Measurements from ENCODE around the gene SLC27A4.

Gene SLC27A4

DNA sequence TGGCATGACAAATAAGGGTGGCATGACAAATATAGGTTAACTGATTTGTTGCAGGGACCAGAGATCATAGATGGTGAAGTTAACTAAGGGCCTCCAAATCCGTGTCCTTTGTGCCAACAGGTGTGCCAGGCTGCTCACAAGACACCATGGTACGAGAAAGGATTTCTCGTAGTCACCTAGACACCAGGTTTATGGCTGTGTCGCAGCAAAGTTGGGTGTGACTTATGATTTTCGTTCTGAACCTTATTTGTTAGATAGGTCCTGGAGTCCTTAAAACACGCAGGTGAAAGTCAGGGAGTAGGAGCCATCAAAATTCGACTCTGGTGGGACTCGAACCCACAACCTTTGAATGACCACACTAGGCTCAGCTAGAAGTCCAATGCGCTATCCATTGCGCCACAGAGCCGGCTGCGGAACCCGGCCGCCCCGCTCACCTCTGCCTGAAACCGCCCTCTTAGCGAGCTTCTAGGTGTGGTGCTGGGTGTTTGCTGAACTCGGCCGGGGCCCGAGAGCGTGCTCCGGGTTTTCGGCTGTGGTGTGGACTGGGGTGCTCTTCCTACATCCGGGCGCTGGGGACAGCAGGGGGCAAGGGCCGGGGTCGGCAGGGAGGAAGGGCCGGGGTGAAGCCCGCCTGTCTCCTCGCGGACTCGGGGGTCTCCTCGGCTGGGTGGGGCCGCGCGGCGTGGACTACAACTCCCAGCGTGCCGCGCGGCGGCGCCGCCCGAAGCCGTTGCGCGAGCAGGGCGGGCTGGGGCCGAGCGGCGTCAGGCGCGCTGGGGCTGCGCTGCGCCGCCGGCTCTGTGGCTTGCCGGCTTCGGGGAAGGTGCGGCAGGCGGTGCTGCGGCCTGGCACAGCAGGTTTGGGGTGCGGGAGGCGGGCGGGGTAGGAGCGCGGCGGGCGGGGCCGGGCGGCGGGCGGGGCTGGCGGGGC, at the start of gene SLC27A4:
Gene SLC27A4, plus strand, starts transcription at position 767 of the 930 bp plus-strand sequence. CDS start 2,606 bp downstream, outside the sequence.
- peak; percentile 74 for DNase-seq (ENCODE audit: low spot score)

DNA sequence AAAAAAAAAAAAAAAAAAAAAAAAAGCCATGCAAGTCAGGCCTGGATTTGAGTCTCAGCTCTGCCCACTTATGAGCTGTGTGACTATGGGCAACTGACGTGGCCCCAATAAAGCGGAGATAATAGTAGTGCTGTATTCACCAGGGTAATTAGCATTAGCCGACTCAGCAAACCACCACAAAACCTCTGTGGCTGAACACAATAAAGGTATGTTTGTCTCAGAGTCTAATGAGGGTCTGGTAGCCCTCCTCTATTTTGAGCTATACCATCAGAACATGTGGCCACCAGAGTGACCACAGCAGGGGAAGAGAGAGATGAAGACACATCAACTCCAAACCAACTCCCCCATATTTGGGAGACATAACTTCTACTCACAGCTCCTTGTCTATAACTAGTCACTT, 48.3 kb upstream of the SLC27A4 start:
- DNase-seq (ENCODE audit: low spot score) = no peak

DNA sequence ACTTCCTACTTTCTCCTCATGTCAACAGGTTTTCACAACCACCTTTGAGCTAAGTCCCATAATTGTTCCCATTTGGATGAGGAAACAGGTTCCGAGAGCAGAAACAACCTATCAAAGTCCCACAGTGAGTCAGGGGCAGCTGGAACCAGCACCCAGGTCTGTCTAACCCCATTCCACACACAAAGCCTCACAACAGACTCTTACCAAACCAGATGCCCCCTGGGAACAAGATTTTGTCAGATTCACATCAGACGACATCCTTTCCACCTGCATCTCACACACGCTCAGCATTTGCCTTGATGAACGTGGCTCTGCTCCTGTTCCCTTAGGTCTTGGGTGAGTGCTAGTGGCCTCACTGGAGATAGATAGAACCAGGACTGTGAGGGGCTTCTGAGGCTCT, 47.2 kb upstream of the SLC27A4 start:
- DNase-seq (ENCODE audit: low spot score) = no peak

DNA sequence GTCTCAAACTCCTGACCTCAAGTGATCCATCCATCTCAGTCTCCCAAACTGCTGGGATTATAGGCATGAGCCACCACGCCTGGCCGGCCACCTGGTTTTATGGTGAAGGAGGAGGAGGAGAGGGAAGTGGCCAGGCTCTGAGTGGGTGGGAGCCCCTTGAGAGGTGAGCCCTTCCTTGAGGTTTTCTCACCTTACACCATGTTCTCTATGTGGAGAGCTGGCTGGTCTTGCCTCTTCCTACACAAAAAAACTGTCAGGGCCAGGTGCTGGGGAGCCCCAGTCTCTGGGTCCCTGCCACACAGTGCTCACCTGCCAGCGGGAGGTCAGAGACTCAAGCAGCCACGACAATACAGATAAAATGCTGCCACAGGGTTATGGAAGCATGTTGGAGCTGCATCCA, 46.2 kb upstream of the SLC27A4 start:
- no peak for DNase-seq (ENCODE audit: low spot score)

DNA sequence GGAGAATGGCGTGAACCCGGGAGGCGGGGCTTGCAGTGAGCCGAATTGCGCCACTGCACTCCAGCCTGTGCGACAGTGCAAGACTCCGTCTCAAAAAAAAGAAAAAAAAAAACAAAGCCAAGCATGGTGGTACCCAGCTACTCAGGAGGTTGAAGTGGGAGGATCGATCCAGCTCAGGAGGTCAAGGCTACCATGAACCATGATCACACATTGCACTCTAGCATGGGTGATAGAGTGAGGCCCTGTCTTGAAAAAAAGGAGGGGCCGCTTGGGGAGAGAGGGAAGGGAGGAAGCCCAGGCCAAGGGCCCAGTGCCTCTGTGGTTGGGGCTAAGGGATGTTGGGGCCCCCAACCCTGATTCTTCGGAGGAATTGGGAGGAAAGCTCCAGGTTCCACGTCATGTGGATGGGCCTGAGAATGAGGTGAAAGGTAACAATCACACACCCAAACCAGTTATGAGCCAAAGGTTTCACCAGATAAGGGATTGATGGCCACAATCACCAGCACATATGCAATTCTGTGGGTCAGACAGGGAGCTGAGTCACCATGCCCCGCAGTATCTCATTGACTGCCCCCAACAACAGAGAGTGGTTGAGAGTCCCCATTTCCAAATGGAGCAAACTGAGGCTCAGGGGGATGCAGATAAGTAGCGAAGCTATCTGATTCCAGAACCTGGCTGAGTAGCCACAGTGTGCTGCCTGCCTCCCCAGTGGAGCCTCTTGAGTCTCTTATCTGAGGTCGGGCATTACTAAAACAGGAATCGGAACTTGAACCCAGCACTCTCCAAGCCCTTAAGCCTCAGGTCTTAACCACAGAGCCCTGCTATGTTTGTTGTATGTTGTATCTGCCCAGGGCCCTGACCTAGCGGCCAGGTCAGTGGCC, 43.7 kb upstream of the SLC27A4 start:
- no peak for DNase-seq (ENCODE audit: low spot score)

DNA sequence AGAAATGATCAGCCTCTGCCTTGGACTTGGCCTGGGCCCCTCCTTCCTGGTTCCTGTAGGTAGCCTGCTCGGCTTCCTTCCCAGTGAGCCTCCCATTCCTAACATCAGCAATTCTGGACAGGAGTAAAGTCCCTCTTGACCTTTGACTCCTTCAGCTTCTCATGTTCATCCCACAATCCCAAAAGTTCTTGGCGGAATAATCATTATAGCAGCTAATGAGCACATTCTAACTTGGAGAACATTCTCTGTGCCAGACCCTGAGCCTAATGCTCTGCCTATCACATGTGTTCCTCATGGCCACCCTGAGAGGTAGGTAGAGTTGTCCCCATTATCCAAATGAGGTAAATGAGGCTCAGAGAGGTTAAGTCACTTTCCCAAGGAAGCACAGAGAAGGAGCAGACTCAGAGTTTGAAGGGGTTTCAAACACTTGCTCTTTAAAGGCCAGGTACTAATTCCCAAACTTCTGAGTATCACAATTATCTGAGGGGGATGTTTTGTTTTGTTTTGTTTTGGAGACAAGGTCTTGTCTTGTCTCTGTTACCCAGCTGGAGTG, 43.0 kb upstream of the SLC27A4 start:
- DNase-seq (ENCODE audit: low spot score) = no peak

DNA sequence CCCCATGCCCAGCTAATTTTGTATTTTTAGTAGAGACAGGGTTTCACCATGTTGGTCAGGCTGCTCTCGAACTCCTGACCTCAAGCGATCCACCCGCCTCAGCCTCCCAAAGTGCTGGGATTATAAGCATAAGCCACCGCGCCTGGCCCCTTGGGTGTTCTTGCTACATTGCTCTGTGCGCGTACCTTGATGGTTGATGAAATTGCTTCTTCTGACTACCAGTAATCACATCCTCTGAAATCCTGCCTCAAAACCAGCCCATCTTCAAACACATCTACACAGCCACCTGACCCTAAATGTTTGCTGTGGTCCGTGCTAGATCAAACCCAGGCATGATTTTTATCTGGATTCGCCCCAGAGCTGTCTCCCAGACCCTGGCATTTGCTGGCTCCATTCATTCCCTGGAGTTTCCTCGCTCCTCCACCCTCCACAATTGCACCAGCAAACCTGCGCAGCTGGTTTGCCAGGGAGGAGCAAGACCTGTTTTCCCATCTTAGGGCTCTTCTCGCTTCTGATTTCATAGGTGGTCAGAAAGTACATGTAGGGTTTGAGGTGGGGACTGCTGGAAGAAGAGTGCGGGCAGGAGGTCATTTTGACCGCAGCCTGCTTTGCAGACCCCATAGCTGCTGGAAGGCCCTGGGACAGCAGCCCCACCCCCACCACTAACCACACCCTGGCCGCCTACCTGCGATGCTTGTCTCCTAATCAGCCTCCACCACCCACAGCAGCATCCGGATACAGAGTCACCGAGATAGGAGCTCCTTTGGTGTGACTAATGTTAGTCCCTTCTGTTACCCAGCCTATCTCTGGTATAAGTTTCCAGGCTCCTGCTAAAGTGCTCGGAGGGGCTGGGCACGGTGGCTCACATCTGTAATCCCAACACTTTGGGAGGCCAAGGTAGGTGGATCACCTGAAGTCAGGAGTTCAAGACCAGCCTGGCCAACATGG, 41.5 kb upstream of the SLC27A4 start:
- DNase-seq (ENCODE audit: low spot score) = no peak

DNA sequence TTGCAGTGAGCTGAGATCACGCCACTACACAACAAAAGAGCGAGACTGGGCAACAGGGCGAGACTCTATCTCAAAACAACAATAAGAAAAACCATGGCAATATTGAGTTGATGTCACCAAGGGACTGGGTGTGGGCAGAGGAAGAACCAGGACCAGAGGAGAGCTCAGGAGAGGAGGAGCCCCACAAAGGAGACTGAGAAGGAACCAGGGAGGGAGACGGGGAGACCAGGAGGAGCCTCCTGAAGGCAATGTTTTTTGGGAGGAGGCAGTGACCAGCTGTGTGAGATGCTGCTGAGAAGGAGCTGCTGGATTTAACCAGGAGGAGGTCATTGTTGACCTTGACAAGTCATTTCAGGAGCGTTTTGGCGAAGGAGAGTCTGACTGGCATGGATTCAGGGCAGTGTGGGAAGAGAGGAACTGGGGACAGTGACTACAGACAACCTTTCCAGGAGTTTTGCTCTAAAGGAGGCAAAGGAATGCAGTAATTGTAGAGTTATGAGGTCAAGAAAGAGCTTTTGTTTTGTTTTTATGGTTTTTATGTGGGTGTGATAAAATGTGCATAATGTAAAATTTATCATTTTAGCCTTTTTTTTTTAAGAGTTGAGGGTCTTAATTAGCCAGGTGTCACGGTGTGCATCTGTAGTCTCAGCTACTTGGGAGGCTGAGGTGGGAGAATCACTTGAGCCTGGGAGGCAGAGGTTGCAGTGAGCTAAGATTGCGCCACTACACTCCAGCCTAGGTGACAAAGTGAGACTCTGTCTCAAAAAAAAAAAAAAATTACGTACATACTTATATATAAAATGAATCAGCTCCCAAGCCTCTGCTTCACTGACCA, 36.0 kb upstream of the SLC27A4 start:
- no peak for DNase-seq (ENCODE audit: low spot score)

DNA sequence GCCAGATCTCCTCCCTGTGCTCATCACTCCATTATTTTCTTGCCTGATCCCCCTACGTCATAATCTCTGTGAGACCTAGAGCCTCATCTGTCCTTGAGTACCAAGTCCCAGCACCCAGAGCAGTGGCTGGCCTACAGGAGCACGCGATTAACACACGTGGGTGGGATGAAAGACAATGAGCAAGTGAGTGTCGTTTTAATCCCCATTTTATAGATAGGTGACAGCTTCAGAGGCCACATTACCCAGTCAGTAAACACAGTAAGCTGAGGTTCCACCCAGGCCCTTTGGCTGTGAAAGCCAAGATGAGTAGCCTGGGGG, 35.4 kb upstream of the SLC27A4 start:
- DNase-seq (ENCODE audit: low spot score) = no peak

DNA sequence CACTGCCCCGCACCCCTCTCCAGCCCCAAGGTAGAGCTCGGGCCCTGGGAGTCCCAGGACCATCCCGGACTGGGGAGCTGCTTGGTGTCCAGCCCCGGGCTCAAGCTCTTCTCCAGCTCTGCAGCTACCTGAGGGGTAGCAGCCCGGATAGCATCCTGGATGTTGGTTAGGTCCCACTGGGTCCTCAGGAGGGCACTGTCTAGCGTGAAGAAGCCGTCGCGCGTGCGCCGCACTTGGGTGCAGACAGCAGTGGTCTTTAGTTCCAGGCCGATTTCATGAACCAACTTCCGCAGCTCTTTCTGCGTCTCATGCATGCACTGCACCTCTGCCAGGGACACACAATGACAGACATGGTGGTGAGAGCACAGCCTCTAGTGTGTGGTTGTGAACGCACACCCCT, 30.8 kb upstream of the SLC27A4 start:
- DNase-seq (ENCODE audit: low spot score) = no peak

DNA sequence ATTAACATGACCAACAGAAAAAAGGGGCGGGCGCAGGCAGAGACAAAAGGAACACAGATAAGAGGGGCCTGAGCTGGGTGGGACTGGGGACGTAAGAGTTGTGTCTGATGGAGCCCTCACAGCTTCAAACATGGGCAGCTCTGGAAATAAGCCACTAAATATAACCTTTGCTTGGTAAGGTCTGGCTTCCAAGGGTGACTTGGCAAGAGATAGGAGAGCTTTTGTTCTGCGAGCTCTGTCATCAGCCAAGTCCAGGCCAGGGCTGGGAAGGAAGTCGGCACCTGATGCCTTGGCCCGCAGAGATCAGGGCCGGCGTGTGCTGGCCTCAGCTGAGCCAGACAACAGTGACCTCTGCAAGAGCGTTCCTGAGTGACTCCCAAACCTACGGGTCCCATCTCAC, 29.9 kb upstream of the SLC27A4 start:
- DNase-seq (ENCODE audit: low spot score) = no peak

DNA sequence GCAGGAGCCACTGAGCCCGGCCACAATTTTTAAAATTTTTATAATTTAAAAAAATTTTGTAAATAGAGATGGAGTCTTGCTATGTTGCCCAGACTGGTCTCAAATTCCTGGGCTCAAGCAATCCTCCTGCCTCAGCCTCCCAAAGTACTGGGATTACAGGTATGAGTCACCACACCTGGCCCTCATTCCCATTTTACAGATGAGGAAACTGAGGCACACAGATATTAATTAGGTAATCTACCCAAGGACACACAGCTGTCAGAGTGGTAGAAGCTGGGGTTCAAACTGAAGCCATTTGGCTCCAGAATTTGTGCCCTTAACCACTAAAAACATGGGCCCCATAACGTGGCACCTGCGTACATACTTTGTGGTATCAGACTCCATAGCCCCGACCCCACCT, 25.6 kb upstream of the SLC27A4 start:
- no peak for DNase-seq (ENCODE audit: low spot score)

DNA sequence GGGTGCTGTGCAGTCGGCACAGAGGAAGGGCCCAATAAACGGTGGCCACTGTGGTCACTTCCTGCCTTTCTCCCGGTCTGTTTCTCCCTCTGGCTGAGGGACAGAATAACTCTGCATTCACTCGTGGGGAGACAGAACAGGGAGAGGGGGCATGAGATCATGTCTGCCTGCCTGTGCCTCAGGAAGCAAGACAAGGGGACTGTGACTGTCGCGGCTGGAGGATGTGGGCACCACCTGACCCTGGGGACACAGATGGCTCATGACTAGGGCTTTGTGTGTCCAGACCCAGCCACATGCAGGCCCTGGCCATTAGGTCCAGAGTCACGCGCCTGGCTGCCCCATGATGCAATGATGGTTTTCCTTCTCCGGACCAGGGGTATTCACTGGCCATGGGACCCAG, 23.9 kb upstream of the SLC27A4 start:
- peak; percentile 71 for DNase-seq (ENCODE audit: low spot score)

DNA sequence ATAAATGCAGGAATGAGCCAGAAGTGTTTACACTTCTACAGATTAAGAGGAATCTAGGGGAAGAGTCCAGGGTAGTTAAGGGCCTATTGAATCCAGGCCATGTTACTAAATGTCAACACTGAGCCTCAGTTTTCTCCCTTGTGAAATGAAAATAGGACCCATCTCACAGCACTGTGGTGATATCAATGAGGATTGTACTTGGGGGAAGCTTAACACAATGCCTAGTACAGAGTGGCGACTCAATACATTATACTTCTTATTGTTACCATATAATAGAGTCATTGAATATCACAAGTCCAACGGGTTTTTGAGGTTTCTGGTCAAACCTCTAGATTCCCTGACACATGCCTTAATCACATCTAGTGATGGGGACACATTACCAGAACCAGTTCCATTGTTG, 22.7 kb upstream of the SLC27A4 start:
- DNase-seq (ENCODE audit: low spot score) = no peak

DNA sequence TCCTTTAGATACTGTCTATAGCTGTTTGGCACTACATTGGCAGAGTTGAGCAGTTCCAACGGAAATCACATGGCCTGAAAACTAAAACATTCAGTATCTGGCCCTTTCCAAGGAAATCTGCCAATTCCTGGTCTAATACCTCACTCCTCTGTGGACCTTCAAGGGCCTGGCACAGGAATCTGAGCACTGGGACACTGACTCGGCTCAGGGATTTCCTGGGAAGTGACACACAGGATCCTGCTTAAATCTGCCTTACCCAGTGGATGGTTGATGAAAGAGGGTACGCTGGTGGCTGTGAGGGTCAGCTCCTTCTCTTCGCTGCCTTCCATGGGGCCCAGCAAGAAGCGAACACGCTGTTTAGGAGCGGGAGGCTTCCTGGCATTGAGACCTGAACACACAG, 19.0 kb upstream of the SLC27A4 start:
- peak; percentile 33 for DNase-seq (ENCODE audit: low spot score)

DNA sequence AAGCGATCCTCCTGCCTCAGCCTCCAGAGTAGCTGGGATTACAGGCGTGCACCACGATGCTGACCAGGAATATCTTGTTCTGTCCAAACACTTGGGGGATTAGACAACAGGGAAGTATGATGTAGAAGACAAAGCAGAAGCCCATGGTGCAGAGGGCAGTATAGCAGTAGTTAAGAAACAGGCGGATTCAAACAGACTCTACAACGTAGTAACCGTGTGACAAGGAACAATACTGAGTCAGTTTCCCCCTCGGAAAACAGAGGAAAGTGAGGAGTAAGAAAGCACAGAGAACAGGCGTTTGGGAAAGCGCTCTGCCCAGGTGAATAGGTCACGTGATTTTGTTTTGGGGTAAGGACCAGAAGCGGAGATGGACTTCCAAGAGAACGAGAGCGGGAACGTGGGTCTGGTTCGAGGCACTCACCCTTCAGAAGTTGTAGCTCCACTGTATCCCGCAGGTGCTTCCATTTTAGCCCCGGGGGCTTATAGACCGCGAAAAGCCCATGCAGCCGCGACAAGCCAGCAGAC, 18.4 kb upstream of the SLC27A4 start:
- DNase-seq (ENCODE audit: low spot score) = no peak

DNA sequence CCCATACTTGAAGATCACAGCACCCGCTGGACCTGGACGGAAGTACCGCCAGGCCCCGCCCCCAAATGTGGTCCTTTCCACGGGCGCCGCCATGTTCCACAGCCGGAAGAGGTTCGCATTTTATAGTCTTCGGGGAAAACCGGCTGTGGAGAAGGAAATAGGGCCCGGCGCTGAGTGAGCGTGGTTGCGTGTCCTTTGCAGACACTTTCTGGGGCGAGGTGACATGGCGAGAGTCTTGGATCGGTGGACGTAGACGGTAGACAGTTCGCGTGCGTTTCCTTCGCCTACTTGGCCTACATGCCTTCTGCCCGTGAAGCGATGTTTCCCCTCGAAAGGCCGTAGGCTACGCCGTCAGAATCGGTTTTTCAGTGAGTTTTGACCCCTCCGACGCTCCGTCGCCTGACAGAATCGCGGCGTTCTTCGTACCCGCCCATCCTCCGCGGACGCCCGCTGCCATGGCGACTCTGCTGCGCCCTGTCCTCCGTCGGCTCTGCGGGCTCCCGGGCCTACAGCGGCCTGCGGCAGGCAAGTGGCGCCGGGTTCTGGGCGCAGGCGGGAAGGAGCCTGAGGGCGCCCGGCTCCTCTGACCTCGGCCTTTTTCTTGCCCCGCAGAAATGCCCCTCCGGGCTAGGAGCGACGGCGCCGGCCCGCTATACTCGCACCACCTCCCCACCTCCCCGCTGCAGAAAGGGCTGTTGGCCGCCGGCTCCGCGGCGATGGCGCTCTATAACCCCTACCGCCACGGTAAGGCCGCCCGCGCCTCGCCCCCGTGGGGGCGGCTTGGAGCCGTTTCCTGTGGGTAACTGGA, 17.7 kb upstream of the SLC27A4 start, which contains the start of the genes COQ4 and TRUB2:
Gene COQ4, plus strand, starts transcription at position 436 of the 808 bp plus-strand sequence. Its CDS starts 20 bp downstream, at position 456.
Gene TRUB2, minus strand, starts transcription at position 44 of the 808 bp plus-strand sequence. Its CDS starts 39 bp downstream, at position 5.
- DNase-seq (ENCODE audit: low spot score) = peak; percentile 87

DNA sequence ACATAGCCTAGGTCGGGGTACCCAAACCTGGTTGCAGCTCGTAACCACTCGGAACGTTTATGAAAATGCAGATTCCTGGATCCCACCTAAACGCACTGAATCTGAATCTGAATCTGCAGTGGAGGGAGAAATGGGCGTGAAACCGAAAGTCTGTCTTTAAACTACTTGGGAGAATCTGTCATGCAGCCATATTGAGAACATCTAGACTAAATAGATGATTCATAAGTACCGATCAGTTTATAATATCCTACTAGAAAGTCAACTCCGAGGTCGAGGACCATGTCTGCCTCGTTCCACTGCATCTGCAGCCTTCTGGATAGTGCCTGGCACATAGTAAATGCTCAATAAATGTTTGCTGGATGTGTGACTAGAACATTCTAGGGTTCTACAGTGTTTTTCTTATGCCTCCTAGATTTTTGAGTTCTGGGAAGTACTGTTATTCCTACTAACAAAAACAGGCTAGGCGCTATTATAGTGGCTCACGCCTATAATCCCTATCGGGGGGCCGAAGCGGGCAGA, 17.1 kb upstream of the SLC27A4 start:
- peak; percentile 33 for DNase-seq (ENCODE audit: low spot score)

DNA sequence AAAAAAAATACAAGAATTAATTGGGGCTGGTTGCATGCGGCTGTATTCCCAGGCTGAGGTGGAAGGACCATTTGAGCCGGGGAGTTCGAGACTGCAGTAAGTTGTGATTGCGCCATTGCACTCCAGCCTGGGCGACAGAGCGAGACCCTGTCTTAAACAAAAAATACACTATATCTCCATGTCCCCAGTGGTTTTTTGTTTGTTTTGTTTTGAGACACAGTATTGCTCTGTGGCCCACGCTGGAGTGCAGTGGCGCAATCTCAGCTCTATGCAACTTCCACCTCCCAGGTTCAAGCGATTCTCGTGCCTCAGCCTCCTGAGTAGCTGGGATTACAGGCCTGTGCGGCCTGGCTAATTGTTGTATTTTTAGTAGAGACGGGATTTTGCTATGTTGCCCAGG, 16.5 kb upstream of the SLC27A4 start:
- DNase-seq (ENCODE audit: low spot score) = no peak

Data from kidney capillary endothelial cell (primary cell).